Middle frontal gyrus (tissue), 1 donor: ENCODE data around the gene FANCC.
"Not testable (repeated sequence)": the region's sequence is repeated elsewhere in the genome, so short reads cannot be mapped to it uniquely, and the experiment has no call there.

ENCODE experiments used
- DNase-seq: peaks from one replicate; pipeline ENCODE4 v3.0.0-alpha.2; 2015; ENCODE audit warnings: low spot score; ENCODE audit errors: extremely low spot score

Gene FANCC

DNA sequence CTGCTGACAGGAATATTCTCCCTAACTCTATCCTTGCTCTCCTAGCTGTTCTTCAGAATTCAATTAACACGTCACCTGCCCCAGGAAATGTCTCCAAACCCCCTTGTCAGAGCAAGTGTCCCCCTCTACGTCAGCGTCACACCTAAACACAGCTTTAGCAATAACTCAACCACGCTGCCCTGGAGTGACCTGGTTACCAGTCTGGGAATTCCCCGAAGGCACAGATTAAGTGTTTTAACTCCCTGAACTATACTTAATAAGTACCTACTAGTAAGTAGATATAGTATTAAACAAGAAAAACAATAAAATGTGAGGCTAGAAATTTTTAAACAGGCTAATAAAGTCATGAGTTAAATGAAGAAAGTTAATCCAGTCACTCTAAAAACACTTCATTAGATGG lies 78.4 kb downstream of the FANCC start:
- DNase-seq: no peak

DNA sequence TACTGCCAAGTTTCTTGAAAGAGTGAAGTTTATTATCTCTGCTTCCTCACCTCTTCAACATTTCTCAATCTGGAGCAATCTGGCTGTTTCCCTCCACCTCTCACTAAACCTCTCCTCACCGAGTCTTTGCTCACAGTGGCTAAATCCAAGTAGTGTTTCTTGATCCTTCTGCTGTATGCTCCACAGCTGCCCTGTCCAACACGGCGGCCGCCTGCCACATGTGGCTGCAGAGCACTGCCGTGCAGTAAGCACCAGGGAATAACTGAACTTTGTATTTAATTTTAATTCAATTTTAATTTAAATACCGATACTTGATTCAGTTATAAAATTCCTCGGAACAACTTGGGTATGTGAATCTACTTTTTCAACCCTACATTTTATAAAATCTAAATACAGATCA lies 80.2 kb downstream of the FANCC start:
- DNase-seq: no peak

DNA sequence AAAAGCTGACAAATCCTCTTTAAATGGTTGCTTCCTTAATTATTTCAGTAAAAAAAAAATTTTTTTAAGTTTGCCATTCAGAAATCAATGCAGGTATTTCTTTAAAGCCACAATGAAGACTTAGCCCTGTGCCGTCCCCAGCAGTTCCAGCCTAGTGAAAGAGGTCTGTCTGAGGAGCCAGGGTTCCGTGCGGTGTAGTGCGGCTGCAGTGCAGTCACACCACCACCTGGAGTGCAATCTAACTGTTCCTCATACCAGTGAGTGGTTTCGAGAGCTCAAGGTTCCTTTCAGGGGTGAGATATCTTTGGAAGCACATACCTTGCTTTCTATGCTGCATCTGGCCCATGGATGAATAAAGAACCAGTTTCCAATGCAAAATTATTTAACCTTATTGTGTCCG lies 87.5 kb downstream of the FANCC start:
- DNase-seq: no peak

DNA sequence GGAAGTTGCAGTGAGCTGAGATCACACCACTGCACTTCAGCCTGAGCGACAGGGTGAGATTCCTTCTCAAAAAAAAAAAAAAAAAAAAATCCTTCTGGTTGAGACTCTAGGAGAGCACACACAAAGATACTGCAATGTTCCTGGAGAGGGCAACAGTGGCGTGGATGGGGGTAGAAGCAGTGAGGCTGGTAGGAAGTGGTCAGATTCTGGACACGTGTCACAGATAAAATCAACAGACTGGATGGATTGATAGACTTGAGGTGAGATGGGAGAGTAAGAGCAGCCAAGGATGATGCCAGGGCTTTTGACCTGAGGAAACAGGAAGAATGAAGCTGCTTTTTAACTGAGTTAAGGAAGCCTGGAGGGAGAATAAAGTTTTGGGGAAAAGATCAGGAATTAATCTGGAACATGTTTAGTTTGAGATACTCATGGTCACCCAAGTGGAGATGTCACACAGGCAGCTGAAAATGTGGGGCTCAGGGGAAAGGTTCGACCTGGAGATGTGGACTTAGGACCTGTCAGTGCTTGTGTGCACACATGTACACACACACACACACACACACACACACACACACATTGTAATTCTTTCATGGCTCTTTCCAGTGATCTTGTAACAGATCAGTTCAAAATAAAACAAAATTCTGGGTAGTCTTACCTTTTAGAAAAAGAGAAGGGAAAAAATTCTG lies 88.1 kb downstream of the FANCC start:
- DNase-seq: no peak

DNA sequence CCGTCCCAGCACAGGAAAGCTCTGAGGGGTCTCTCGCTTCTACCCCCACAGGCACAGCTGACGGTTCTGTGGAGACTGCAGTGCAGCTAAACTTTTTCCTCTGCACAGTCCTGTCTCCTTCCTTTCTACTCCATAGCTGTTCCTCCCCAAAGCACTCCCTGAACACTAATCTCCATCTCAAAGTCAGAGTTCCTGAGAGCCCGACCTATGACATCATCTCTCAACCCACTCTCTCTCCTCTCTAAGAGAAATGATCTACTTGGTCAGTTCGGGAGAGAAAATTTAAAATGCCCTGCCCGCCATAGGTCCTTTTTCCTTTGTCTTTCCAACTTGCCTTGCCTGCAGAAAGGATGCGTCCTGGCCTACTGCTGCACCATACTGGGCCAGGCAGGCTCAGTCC lies 90.6 kb downstream of the FANCC start:
- no peak for DNase-seq

DNA sequence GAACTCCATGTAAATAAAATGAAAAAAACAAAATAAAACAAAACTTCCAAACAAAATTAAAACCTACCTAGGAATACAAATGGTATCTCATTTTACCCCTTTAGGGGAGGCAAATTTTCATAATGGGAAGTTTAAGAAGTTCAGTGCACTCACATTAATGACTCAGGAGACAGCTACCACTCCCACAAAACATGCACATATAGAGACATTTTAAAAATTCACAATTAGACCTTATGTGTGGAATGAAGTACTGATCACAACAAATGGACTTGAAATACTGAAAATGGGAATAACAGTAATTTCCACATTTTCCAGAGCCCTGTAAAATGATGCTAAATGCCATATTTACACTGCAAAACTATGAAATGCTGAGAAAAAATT lies 91.8 kb downstream of the FANCC start:
- DNase-seq: no peak

DNA sequence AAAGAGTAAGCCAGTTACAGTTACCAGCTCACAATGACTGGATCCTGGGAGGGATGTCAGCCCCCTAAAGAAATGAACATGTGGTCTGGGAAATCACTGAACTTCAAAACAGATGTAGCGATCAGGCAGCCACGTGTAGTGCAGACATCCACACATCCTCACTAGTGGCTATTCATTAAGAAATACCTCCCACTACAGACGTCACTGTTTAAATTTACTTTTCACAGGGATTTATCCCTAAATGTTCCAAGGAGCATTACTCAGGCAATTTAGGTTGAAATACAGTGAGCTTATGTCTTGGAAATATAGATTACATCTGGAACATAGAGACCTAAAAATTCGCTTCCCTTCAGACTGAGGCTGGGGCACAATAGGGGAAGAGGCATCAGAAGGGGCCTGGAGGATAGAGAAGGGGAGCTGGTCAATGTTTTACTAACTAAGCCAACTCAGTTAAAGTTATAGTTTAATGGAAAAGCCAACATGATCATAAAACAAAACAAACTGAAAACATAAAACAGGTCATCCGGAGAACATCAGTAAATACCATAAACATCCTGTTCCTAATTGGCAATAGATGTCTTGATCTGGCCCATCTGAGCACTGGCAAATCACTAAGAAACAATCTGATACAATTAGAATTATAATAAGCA lies 92.3 kb downstream of the FANCC start:
- DNase-seq: no peak

DNA sequence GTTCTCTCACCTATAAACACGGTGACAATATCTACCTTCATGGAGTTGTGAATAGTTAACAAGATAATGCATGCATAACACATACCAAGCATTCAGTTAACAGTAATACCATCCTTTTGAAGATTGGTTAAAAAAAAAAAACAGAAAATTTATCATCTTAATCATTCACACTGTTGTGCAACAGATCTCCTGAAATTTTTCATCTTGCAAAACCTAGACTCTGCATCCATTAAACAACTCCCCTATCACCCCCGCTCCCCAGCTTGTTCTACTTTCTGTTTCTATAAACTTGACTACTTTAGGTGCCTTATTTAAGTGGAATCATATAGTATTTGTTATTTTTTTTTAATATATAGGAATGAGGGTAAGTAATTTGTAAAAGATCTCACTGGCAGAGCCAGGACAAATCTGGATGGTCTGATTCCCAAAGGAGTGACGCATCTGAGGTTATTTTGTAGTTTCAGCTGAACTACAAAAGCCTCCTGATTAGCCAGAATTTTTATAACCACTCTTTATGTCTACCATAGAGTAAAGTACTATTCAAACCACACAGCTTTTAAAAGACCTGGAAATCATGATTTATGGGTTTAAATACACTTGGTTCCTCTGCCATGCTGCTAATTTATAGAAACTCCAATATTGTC lies 93.0 kb downstream of the FANCC start:
- no peak for DNase-seq

DNA sequence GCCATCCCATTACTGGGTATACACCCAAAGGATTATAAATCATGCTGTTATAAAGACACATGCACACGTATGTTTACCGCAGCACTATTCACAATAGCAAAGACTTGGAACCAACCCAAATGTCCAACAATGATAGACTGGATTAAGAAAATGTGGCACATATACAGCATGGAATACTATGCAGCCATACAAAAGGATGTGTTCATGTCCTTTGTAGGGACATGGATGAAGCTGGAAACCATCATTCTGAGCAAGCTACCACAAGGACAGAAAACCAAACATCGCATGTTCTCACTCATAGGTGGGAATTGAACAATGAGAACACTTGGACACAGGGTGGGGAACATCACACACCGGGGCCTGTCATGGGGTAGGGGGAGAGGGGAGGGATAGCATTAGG lies 97.2 kb downstream of the FANCC start:
- DNase-seq: not testable (repeated sequence)

DNA sequence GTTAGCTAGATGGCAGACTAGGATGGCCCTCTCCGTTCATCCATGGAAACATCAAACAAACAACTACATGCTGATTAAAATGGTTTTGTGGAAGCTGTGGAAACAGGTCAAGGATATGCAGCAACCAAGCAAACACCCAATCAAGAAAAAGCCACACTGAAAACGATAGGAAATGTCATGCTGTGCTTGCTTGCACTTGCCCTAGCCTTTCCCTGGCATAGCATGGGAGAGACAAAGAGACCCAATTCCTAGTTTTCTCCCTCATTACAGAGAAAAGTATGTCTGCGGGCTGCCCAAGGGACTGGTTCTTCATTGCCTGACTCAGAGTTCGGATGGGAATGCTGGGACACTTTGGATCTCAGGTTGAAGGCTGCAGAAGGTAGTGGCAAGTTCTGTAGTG lies 98.7 kb downstream of the FANCC start:
- no peak for DNase-seq

DNA sequence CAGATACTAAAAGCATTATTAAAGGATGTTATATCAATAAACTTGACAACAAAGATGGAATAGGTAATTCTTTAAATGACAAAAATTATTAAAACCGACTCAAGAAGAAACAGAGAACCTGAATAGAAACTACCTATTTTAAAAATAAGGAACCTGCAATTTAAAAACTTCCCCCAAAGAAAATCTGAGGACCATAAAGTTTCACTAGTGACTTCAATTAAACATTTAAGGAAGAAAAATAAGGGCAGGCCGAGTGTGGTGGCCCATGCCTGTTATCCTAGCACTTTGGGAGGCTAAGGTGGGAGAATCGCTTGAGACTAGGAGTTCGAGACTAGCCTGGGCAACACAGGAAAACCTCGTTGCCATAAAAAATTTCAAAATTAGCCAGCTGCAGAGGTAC lies 99.6 kb downstream of the FANCC start:
- no peak for DNase-seq

DNA sequence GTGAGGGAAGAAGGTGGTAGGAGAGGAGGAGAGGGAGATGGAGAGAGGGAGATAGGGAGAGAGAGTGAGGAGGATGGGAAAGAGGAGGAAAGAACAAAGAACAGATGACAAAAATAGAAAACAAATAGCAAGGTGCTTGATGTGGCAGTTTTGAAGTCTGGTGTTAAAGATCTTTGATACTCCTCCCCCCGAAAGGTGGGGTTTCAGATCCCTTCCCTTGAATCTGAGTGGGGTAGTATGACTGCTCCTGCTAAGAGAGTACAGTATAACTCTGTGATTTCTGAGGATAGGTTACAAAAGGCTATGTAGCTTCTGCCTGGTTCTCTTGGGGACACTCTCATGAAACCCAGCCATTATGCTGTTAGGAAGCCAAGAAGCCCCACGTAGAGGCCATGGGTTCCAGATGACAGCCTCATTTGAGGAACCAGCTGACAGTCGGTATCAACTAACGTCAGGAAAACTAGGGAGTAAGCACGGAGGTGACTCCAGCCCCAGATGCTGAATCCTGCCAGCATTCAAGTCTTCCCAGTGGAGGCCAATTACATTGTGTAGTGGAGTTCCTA lies 102.1 kb downstream of the FANCC start:
- no peak for DNase-seq

DNA sequence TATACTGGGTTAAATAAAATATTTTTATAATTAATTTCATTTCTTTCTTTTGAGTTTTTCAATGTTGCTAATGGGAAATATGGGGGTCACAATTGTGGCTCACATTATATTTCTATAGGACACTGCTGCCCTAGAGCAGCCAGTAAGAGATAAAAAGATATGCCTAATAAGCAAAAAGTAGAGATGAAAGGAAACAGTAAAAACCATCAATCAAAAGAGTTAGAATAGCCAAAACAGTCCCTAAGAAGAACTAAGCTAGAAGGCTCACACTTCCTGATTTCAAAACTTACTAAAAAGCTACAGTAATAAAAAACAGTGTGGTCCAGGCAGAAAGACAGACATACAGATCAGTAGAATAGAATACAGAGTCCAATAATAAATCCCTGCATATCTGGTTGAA lies 104.4 kb downstream of the FANCC start:
- no peak for DNase-seq

DNA sequence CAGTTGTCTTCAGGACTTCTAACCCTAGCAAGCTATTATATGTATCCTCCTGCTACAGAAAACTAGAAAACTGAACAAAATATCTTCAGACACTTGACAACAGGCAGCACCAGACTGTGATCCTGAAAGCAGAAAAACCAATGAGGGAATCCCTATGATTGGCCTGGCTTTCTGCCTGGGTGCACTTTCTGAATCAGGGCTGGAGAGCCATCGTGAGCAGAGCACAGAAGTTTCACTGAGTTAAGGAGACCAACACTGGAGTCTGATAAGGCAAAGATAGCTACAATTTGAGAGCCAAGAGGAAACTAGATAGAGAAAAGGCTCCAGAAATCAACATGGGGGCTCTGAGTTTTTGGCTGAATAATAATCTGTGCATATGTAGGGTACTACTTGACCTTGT lies 106.5 kb downstream of the FANCC start:
- DNase-seq: no peak

DNA sequence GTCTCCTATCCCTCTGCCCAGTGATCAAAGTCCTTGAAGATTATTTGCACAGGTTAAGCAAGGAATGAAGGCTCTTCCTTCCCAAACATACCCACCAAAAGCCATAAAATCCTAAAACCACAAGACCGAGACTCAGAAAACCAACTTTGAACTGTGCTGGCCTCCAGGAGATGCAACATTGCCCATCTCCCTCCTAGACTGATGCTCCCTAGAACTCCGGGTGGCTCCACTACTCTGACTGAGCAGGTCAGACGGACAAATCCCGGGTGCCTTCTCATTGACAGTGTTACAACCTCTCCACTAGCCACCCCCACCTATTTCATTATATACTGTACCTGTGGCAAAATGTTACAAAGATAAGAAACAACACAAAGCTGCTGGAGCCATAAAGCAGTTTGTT lies 110.1 kb downstream of the FANCC start:
- DNase-seq: no peak

DNA sequence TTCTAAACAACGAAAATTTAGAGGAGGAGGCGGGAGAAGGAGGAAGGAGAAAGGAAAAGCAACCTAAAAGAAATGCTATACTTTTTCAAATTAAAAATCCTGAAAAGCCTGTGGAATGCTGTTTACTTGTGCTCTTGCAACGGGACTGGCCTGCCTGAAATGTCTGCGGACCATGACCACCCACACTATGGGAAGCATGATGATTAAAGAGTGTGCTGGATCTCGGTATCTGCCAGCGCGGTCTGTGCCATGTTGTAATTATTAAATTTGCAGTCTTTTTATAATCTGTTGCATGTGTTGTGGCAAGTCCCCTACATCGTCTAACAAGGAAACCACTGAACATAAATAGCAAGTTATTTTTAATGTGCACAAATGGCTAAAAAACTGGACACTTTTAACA lies 111.4 kb downstream of the FANCC start:
- no peak for DNase-seq

DNA sequence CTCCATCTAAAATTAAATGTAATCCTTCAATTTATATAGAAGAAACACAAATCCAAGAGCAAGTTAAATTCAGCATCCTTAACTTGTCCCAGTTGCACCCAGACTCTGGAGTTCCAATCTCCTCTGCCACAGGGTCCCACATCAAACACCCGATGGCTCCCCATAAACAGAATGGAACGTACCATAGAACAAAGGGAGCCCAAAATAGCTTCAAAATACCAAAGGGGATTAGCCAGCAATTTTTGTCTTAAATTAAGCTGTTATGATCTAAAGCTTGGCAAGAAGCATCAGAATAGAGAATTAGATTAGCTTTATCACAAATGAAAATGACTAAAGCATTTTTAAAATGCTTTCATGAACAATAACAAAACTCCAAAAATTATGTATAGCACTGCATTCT lies 112.8 kb downstream of the FANCC start:
- no peak for DNase-seq

DNA sequence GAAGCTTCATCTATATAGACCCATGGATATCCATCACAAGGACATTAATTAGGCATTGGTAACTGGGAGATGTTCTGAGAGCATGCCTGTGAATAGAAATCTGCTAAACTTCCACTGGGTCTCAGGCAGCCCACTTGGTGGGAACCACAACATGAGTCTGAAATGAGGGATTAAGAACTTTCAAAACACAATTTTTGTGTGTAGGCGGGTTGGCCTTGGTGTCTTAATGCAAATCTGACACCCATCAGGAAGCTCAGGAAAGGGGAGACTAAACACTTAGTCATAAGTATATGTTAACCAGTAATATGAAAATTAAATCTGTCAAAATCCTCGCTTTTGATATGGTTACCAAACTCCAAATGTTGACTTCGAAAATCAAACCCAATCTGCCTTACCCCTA lies 113.2 kb downstream of the FANCC start:
- no peak for DNase-seq

DNA sequence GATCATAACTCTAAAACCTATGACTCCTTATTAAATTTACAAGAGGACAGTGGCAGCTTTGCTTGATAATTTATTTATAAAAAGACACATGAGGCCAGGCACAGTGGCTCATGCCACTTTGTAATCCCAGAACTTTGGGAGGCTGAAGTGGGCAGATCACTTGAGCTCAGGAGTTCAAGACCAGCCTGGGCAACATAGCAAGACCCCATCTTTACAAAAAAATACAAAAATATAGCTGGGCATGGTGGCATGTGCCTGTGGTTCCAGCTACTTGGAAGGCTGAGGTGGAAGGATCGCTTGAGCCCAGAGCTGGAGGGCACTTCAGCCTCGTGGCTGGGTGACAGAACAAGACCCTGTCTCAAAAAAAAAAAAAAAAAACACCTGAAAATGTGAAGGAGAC lies 114.5 kb downstream of the FANCC start:
- not testable (repeated sequence) for DNase-seq

DNA sequence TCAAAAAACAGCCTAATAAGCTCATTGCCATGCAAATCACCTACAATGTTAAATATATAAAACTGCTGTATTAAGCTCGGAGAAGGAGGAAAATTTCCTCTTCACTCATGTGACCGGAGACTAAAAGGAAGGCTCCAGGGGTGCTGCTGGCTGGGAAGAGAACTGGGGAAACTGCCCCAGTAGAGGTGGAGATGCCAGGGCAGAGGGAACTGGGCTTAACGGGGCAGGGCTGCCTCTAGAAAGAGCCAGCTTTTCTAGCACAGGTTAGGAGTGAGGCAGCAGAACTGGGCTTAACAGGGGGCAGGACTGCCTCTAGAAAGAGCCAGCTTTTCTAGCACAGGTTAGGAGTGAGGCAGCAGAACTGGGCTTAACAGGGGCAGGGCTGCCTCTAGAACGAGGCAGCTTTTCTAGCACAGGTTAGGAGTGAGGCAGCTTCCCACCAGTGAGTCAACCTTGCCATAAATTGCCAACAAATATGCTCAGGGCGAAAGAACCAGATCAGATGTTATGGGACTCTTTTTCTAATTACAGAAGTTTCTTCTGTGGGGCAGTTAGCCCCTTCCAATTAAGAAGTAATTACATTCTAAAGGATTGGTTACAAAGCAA lies 115.3 kb downstream of the FANCC start:
- DNase-seq: no peak

DNA sequence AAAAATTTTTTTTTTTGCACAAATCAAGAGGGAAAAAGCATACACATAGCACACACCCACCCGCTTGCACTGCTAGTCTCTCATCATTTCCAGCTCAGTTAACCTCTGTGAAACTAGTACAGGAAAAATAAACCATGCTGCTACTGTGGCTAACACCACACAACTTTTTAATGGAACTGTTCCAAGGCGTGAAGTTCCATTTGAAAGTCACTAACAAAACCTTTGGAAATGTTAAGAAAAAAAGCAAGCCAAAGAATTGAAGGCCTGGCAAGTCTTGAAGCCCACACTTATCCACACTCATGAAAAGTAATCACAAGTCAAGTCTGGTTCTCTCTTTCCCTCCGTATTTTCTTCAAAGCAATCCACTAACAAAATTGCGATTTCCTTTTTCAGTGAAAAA lies 116.3 kb downstream of the FANCC start:
- no peak for DNase-seq

DNA sequence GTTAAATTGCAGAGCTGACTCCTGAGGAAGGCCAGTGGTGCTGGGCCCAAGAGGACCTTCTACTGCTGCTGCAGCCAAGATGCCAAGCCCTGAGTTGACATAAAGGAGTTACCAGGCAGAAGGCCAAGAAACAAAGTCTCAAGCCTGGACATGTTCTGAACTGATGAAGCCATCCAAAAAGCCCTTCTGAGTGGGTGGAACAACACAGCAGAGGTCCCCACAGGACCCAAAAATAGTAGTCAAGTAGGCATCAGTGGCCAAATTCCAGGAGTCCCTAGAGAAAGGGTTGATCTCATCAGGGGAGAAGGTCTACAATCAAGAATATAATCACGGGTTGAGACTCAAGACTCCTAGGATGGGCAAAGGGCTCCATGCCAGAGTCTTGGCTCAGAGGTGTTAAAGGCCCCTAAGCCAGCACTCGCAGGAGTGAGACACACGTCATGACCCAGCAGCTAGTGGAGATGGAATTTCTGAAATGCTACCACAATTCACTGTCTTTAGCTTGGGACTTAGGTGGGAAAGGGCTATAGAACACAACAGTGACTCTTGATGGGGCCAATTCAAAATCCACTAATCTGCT lies 119.7 kb downstream of the FANCC start:
- no peak for DNase-seq
